HCT116 (cell line): ENCODE measurements around the gene FTO. TPM values are rescaled to one million over a fixed set of nuclear protein-coding genes. Genes with fewer than 3 reads are reported as not detected.
"Not testable (repeated sequence)": the region's sequence is repeated elsewhere in the genome, so short reads cannot be mapped to it uniquely, and the experiment has no call there.

Experiments used
- ATAC-seq: fragments of 200-7000 bp; cut with Tn5 transposase; 2 replicates; pipeline ENCODE4 v1.9.1; 2020; ENCODE audit warnings: mild to moderate bottlenecking, moderate library complexity
- BruUV-seq: library from RNA; stranded (reverse); fragments of 400-500 nt; replicated peaks from 2 replicates; lab custom pipeline; 2021; lab: Mats Ljungman, UMichigan
- CTCF ChIA-PET: fragments of 300-600 bp; sonication (Branson Sonifier 250); formaldehyde crosslinking; loops from one replicate; lab custom pipeline; 2021; ENCODE audit warnings: antibody characterized with exemption; lab: Charles Lee
- POLR2A ChIA-PET: fragments of 300-600, 350-600 bp; sonication (Branson Sonifier 250); formaldehyde crosslinking; loops from one replicate; lab custom pipeline; 2021; ENCODE audit warnings: antibody characterized with exemption; lab: Charles Lee
- RAD21 ChIA-PET, 2 experiments: fragments of 300-600 bp; sonication (Branson Sonifier 250); formaldehyde crosslinking; loops; one replicate each; lab custom pipeline; 2023; ENCODE audit warnings: low total read pairs in 2 of 2; ENCODE audit not compliant: uncharacterized antibody in 2 of 2, unreplicated experiment in 2 of 2, low non-redundant PET in 1 of 2; lab: Charles Lee
- DNase-seq: peaks from one replicate; pipeline ENCODE4 v3.0.0-alpha.2; 2010; ENCODE audit warnings: low read depth, low spot score
- H2AFZ ChIP-seq: fragments of 200-600 bp; shearing (Covaris generic), sonication (generic); 2 replicates; pipeline ENCODE4 v1.6.1; 2017; ENCODE audit warnings: low read depth, mixed run types, mixed read lengths, antibody characterized with exemption, low read length; ENCODE audit not compliant: poor library complexity, severe bottlenecking
- H3K27ac ChIP-seq: 2 replicates; pipeline ENCODE4 v1.5.1; 2012; ENCODE audit warnings: low read depth, low read length
- H3K27me3 ChIP-seq: fragments of 200-600 bp; sonication (generic); 2 replicates; pipeline ENCODE4 v1.6.1; 2016; ENCODE audit warnings: mixed run types, low read length, mixed read lengths; ENCODE audit not compliant: insufficient read depth
- H3K36me3 ChIP-seq, 2 experiments: fragments of 200-500 bp in 1 of 2; fragments of 200-600 bp in 1 of 2; sonication (Bioruptor generic) in 1 of 2; sonication (generic) in 1 of 2; 2 replicates each; pipeline versions ENCODE4 v1.5.1 to v1.6.1; 2014 to 2016; ENCODE audit warnings: low read length in 2 of 2, inconsistent platforms in 1 of 2, mixed read lengths in 1 of 2, mixed run types in 1 of 2; ENCODE audit not compliant: insufficient read depth in 2 of 2, control insufficient read depth in 1 of 2
- H3K4me1 ChIP-seq, 2 experiments: fragments of 200-600 bp in 1 of 2; sonication (generic) in 1 of 2; 2 replicates each; pipeline versions ENCODE4 v1.5.1 to v1.6.1; 2012 to 2017; ENCODE audit warnings: low read length in 2 of 2, inconsistent platforms in 1 of 2, mild to moderate bottlenecking in 1 of 2, mixed read lengths in 1 of 2, mixed run types in 1 of 2, moderate library complexity in 1 of 2; ENCODE audit not compliant: insufficient read depth in 2 of 2, control insufficient read depth in 1 of 2
- H3K4me2 ChIP-seq: fragments of 200-600 bp; sonication (generic); 2 replicates; pipeline ENCODE4 v1.6.1; 2017; ENCODE audit warnings: mixed run types, low read length, mixed read lengths
- H3K4me3 ChIP-seq, 2 experiments: fragments of 200-600 bp in 1 of 2; sonication (generic) in 1 of 2; replicated peaks in 1 of 2; 2 replicates each; pipeline ENCODE4 v1.5.1; 2011 to 2016; ENCODE audit warnings: low read length in 2 of 2, control low read depth in 1 of 2, low read depth in 1 of 2, mild to moderate bottlenecking in 1 of 2, mixed read lengths in 1 of 2, mixed run types in 1 of 2
- H3K79me2 ChIP-seq: fragments of 200-600 bp; sonication (generic); 2 replicates; pipeline ENCODE4 v1.6.1; 2017; ENCODE audit warnings: mild to moderate bottlenecking, mixed run types, low read length, moderate library complexity, mixed read lengths; ENCODE audit not compliant: insufficient read depth
- H3K9ac ChIP-seq: fragments of 200-600 bp; sonication (generic); 2 replicates; pipeline ENCODE4 v1.6.1; 2016; ENCODE audit warnings: low read length, mixed read lengths
- H3K9me2 ChIP-seq: fragments of 200-600 bp; sonication (generic), shearing (Covaris generic); 2 replicates; pipeline ENCODE4 v1.6.1; 2017; ENCODE audit warnings: mixed run types, mild to moderate bottlenecking, moderate library complexity; ENCODE audit not compliant: insufficient read depth
- H3K9me3 ChIP-seq, 2 experiments: fragments of 200-500 bp in 1 of 2; fragments of 200-600 bp in 1 of 2; sonication (Bioruptor generic) in 1 of 2; sonication (generic) in 1 of 2; 2 replicates each; pipeline ENCODE4 v1.6.1; 2014 to 2017; ENCODE audit warnings: low read length in 2 of 2, mixed read lengths in 2 of 2, inconsistent platforms in 1 of 2, low read depth in 1 of 2, mild to moderate bottlenecking in 1 of 2, mixed run types in 1 of 2, moderate library complexity in 1 of 2; ENCODE audit not compliant: control insufficient read depth in 1 of 2, insufficient read depth in 1 of 2
- H4K20me1 ChIP-seq: fragments of 200-600 bp; sonication (generic), shearing (Covaris generic); 2 replicates; pipeline ENCODE4 v1.6.1; 2017; ENCODE audit warnings: mixed run types, mild to moderate bottlenecking, moderate library complexity; ENCODE audit not compliant: insufficient read depth
- ATF3 ChIP-seq: IDR thresholded peaks from 2 replicates; pipeline ENCODE4 v1.6.1; 2012
- CBX3 ChIP-seq: IDR thresholded peaks from 2 replicates; pipeline ENCODE4 v1.6.1; 2012; ENCODE audit warnings: low read depth
- ELF1 ChIP-seq: IDR thresholded peaks from 2 replicates; pipeline ENCODE4 v1.6.1; 2012; ENCODE audit warnings: low read depth, borderline replicate concordance
- JUND ChIP-seq: IDR thresholded peaks from 2 replicates; pipeline ENCODE4 v1.6.1; 2012
- POLR2A ChIP-seq: IDR thresholded peaks from 2 replicates; pipeline ENCODE4 v1.7.0; 2011; ENCODE audit warnings: borderline replicate concordance; ENCODE audit not compliant: insufficient read depth, insufficient read length; ENCODE audit errors: extremely low read depth
- POLR2AphosphoS5 ChIP-seq: IDR thresholded peaks from 2 replicates; pipeline ENCODE4 v1.6.1; 2011; ENCODE audit warnings: mild to moderate bottlenecking, low read depth, low read length, moderate library complexity
- SP1 ChIP-seq: IDR thresholded peaks from 2 replicates; pipeline ENCODE4 v1.6.1; 2012; ENCODE audit warnings: low read depth
- SRF ChIP-seq: IDR thresholded peaks from 2 replicates; pipeline ENCODE4 v1.6.1; 2012; ENCODE audit warnings: low read depth
- ZFX ChIP-seq: fragments of 450-650 bp; IDR thresholded peaks from 2 replicates; pipeline ENCODE4 v1.6.1; 2017
- ZNF274 ChIP-seq: fragments of 200-500 bp; sonication (Bioruptor generic); IDR thresholded peaks from 2 replicates; pipeline ENCODE4 v1.6.1; 2014; ENCODE audit warnings: mild to moderate bottlenecking, low read depth, low read length, inconsistent platforms
- intact Hi-C: fragments of 100-400 bp; cut with micrococcal nuclease; formaldehyde crosslinking; loops from 2 replicates; pipeline ENCODE4 v1.10.0; 2022
- total RNA-seq: library from RNA; stranded (reverse); gene quantifications from one replicate; pipeline ENCODE4 v1.2.1, GENCODE V29; 2021; ENCODE audit not compliant: unreplicated experiment
- TF ChIP-seq, protein P1 (sequence below), 3 experiments: fragments of 200-600 bp in 1 of 3; sonication (generic) in 1 of 3; IDR thresholded peaks in 2 of 3; conservative IDR thresholded peaks in 1 of 3; 2 replicates each; pipeline ENCODE4 v1.5.1; 2012 to 2017; ENCODE audit warnings: low read depth in 2 of 3, low read length in 2 of 3, antibody characterized with exemption in 1 of 3, borderline replicate concordance in 1 of 3, control low read depth in 1 of 3, mild to moderate bottlenecking in 1 of 3, mixed read lengths in 1 of 3, mixed run types in 1 of 3, moderate library complexity in 1 of 3; ENCODE audit not compliant: insufficient read depth in 1 of 3

FTO gene
- total RNA-seq, 1 experiment from 2014 or later = 55.2 TPM

GRCh38 chr16:53698271-53698670 is 5.7 kb upstream of the FTO start:
- H3K4me1 ChIP-seq, POLR2A ChIA-PET, H3K9me3 ChIP-seq, intact Hi-C loops, H3K27ac ChIP-seq, H3K9ac ChIP-seq, BruUV-seq, H3K36me3 ChIP-seq, H2AFZ ChIP-seq, RAD21 ChIA-PET, ATAC-seq, H3K4me2 ChIP-seq, H4K20me1 ChIP-seq, DNase-seq, H3K9me2 ChIP-seq, CTCF ChIA-PET, H3K79me2 ChIP-seq, H3K27me3 ChIP-seq, H3K4me3 ChIP-seq: not testable (repeated sequence)

- Histone ChIP-seq H3K27ac (no peak overlapping the region), H3K79me2 (peaks cover 38% of the 10 kb centered on the region), H3K36me3 (no peaks in the 10 kb centered on the region), H3K9ac (peak overlapping the region; percentile 66), H3K4me3 (peak overlapping the region; percentile 80 to 93), H2AFZ (no peak overlapping the region), H3K4me2 (peak overlapping the region; percentile 93), H3K27me3 (no peaks in the 10 kb centered on the region), H4K20me1 (no peaks in the 10 kb centered on the region), H3K4me1 (peaks cover 0 to 15% of the 10 kb centered on the region in 2 experiments; a peak in 2 of 4 replicates), H3K9me3 (no peaks in the 10 kb centered on the region), H3K9me2 (no peaks in the 10 kb centered on the region)
- CTCF ChIA-PET = interaction anchor here (1.1 to 1.4 kb wide), 2 partner anchors 39 to 154 kb away, joined by 5 to 8 read pairs; no protein-coding TSS in a partner anchor
- no peak for DNase-seq
- ATAC-seq = no peak
- RAD21 ChIA-PET = no interaction called here
- no peak for TF ChIP-seq POLR2AphosphoS5
- no peak for TF ChIP-seq POLR2A
- TF ChIP-seq CBX3 = no peak
- TF ChIP-seq ZFX = no peak; the same call in 1 of the 2 replicates
- no peak for TF ChIP-seq ATF3
- no peak for TF ChIP-seq ZNF274
- no peak for TF ChIP-seq SRF
- no peak for TF ChIP-seq ELF1
- TF ChIP-seq SP1 = no peak
- no peak for TF ChIP-seq JUND
- TF ChIP-seq, protein P1, sequence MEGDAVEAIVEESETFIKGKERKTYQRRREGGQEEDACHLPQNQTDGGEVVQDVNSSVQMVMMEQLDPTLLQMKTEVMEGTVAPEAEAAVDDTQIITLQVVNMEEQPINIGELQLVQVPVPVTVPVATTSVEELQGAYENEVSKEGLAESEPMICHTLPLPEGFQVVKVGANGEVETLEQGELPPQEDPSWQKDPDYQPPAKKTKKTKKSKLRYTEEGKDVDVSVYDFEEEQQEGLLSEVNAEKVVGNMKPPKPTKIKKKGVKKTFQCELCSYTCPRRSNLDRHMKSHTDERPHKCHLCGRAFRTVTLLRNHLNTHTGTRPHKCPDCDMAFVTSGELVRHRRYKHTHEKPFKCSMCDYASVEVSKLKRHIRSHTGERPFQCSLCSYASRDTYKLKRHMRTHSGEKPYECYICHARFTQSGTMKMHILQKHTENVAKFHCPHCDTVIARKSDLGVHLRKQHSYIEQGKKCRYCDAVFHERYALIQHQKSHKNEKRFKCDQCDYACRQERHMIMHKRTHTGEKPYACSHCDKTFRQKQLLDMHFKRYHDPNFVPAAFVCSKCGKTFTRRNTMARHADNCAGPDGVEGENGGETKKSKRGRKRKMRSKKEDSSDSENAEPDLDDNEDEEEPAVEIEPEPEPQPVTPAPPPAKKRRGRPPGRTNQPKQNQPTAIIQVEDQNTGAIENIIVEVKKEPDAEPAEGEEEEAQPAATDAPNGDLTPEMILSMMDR (IDR thresholded peaks at IDR 0.05 in 2 of 3, conservative IDR thresholded peaks at IDR 0.05 in 1 of 3; ENCODE audit: borderline replicate concordance in 1 of 3, insufficient read depth in 1 of 3, low read depth in 2 of 3, low read length in 2 of 3) = no peak
- TSS peak; percentile 56 for BruUV-seq
- intact Hi-C loops = no loop called here
- POLR2A ChIA-PET = no interaction called here
These were observed 473 bp downstream of the FTO start for GRCh38 chr16:53704445-53704813.
